ENCODE measurements around the gene LTB4R2.
A peak's percentile ranks its signal among the peaks of the same experiment; 100 is the strongest.

LTB4R2 gene

DNA sequence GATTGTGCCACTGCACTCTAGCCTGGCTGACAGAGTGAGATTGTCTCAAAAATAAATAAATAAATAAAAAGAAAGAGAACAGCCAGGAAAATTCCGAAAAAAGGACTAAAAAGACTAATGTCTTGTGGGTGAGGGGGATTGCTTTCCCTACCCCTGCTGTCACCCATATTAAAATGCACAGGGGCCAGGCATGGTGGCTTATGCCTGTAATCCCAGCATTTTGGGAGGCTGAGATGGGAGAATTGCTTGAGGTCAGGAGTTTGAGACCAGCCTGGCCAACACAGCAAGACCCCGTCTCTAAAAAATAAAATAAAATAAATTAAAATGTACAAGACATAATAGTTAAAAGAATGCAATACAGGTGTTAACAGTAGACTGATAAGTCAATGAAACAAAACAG lies 16.4 kb upstream of the LTB4R2 start:
- Histone ChIP-seq H3K36me3 (ENCODE audit: low read depth) (peaks cover 95% of the 10 kb centered on the region), H3K27me3 (ENCODE audit: insufficient read depth, poor library complexity, severe bottlenecking) (no peaks in the 10 kb centered on the region), H3K9me3 (ENCODE audit: severe bottlenecking) (no peaks in the 10 kb centered on the region), H3K4me3 (ENCODE audit: severe bottlenecking) (no peak overlapping the region), H3K27ac (ENCODE audit: poor library complexity, severe bottlenecking) (no peak overlapping the region), H3K4me1 (ENCODE audit: insufficient read depth, poor library complexity, severe bottlenecking) (peaks cover 20% of the 10 kb centered on the region)
- ATAC-seq (ENCODE audit: low read depth) (no peak), DNase-seq (ENCODE audit: low spot score) (no peak)
- TF ChIP-seq CTCF (IDR thresholded peaks at IDR 0.05; ENCODE audit: poor library complexity, severe bottlenecking), result no peak

GRCh38 chr14:24296341-24297157 lies 13.4 kb upstream of the LTB4R2 start:
- DNase-seq (ENCODE audit: low spot score) (no peak), ATAC-seq (ENCODE audit: low read depth) (peak; percentile 35)
- peaks cover 23% of the 10 kb centered on the region for H3K4me1 ChIP-seq (ENCODE audit: insufficient read depth, poor library complexity, severe bottlenecking)
- no peaks in the 10 kb centered on the region for H3K9me3 ChIP-seq (ENCODE audit: severe bottlenecking)
- H3K27me3 ChIP-seq (ENCODE audit: insufficient read depth, poor library complexity, severe bottlenecking), result no peaks in the 10 kb centered on the region
- peaks cover 79% of the 10 kb centered on the region for H3K36me3 ChIP-seq (ENCODE audit: low read depth)
- peak overlapping the region; percentile 81 for H3K27ac ChIP-seq (ENCODE audit: poor library complexity, severe bottlenecking)
- H3K4me3 ChIP-seq (ENCODE audit: severe bottlenecking), result no peak overlapping the region
- peak; percentile 81 for TF ChIP-seq CTCF (IDR thresholded peaks at IDR 0.05; ENCODE audit: poor library complexity, severe bottlenecking)

- DNase-seq (ENCODE audit: low spot score) (no peak), ATAC-seq (ENCODE audit: low read depth) (0 out of 3 replicates have a peak, but pooled peaks have one; percentile 10)
- TF ChIP-seq CTCF (IDR thresholded peaks at IDR 0.05; ENCODE audit: poor library complexity, severe bottlenecking), result peak; percentile 65
- peaks cover 79% of the 10 kb centered on the region for H3K36me3 ChIP-seq (ENCODE audit: low read depth)
- H3K27ac ChIP-seq (ENCODE audit: poor library complexity, severe bottlenecking), result peak overlapping the region; percentile 81
- no peaks in the 10 kb centered on the region for H3K9me3 ChIP-seq (ENCODE audit: severe bottlenecking)
- peaks cover 23% of the 10 kb centered on the region for H3K4me1 ChIP-seq (ENCODE audit: insufficient read depth, poor library complexity, severe bottlenecking)
- no peaks in the 10 kb centered on the region for H3K27me3 ChIP-seq (ENCODE audit: insufficient read depth, poor library complexity, severe bottlenecking)
- H3K4me3 ChIP-seq (ENCODE audit: severe bottlenecking), result no peak overlapping the region
Observed at GRCh38 chr14:24297190-24297964, 12.6 kb upstream of the LTB4R2 start.

- Histone ChIP-seq H3K36me3 (ENCODE audit: low read depth) (peaks cover 79% of the 10 kb centered on the region), H3K9me3 (ENCODE audit: severe bottlenecking) (no peaks in the 10 kb centered on the region), H3K4me3 (ENCODE audit: severe bottlenecking) (peak overlapping the region; percentile 83), H3K4me1 (ENCODE audit: insufficient read depth, poor library complexity, severe bottlenecking) (peaks cover 23% of the 10 kb centered on the region), H3K27me3 (ENCODE audit: insufficient read depth, poor library complexity, severe bottlenecking) (no peaks in the 10 kb centered on the region), H3K27ac (ENCODE audit: poor library complexity, severe bottlenecking) (peak overlapping the region; percentile 81)
- peak; percentile 95 for DNase-seq (ENCODE audit: low spot score)
- ATAC-seq (ENCODE audit: low read depth), result peak; percentile 85
- no peak for TF ChIP-seq CTCF (IDR thresholded peaks at IDR 0.05; ENCODE audit: poor library complexity, severe bottlenecking)
Observed at GRCh38 chr14:24298892-24299254, 11.1 kb upstream of the LTB4R2 start.

All from RWPE2 (cell line).